Neural cell (in vitro differentiated cells): ENCODE data around the gene BTNL2. TPM values are rescaled to one million over a fixed set of nuclear protein-coding genes. Genes with fewer than 3 reads are reported as not detected.

Source experiments
- H2AFZ ChIP-seq: fragments of 200-600, 300-800 bp; sonication (generic), shearing (Covaris generic); 2 replicates; pipeline ENCODE4 v1.6.0; 2014; ENCODE audit warnings: low read depth, mild to moderate bottlenecking, antibody characterized with exemption, low read length, moderate library complexity
- H3F3A ChIP-seq: fragments of 200-600 bp; shearing (Covaris generic); 2 replicates; pipeline ENCODE4 v1.6.1; 2016; ENCODE audit warnings: mild to moderate bottlenecking, moderate library complexity, mixed read lengths, antibody characterized with exemption, low read length; ENCODE audit not compliant: insufficient read depth, poor library complexity, severe bottlenecking
- H3K27ac ChIP-seq: fragments of 200-600, 300-800 bp; sonication (generic), shearing (Covaris generic); 2 replicates; pipeline ENCODE4 v1.5.1; 2014; ENCODE audit warnings: mild to moderate bottlenecking, low read length, moderate library complexity
- H3K27me3 ChIP-seq: fragments of 300-800, 200-600 bp; sonication (generic), shearing (Covaris generic); 2 replicates; pipeline ENCODE4 v1.6.0; 2014; ENCODE audit warnings: mild to moderate bottlenecking, low read depth, low read length, moderate library complexity; ENCODE audit not compliant: insufficient read depth
- H3K36me3 ChIP-seq: fragments of 300-800, 200-600 bp; sonication (generic), shearing (Covaris generic); 2 replicates; pipeline ENCODE4 v1.5.1; 2014; ENCODE audit warnings: mild to moderate bottlenecking, antibody characterized with exemption, low read length, moderate library complexity; ENCODE audit not compliant: insufficient read depth
- H3K4me2 ChIP-seq: fragments of 300-800, 200-600 bp; sonication (generic), shearing (Covaris generic); 2 replicates; pipeline ENCODE4 v1.6.0; 2014; ENCODE audit warnings: mild to moderate bottlenecking, low read length
- H3K4me3 ChIP-seq: fragments of 300-800, 200-600 bp; sonication (generic), shearing (Covaris generic); 2 replicates; pipeline ENCODE4 v1.5.1; 2014; ENCODE audit warnings: mild to moderate bottlenecking, low read length, moderate library complexity
- H3K79me2 ChIP-seq: fragments of 200-600 bp; shearing (Covaris generic); replicated peaks from 2 replicates; pipeline ENCODE4 v1.6.0; 2014; ENCODE audit warnings: mild to moderate bottlenecking, low read length, moderate library complexity; ENCODE audit not compliant: insufficient read depth
- H3K9ac ChIP-seq: fragments of 300-800, 200-600 bp; sonication (generic), shearing (Covaris generic); 2 replicates; pipeline ENCODE4 v1.6.1; 2016; ENCODE audit warnings: mild to moderate bottlenecking, low read length, mixed read lengths
- H3K9me2 ChIP-seq: fragments of 200-600 bp; shearing (Covaris generic); 2 replicates; pipeline ENCODE4 v1.6.1; 2016; ENCODE audit warnings: mild to moderate bottlenecking, low read length, mixed read lengths; ENCODE audit not compliant: insufficient read depth
- H3K9me3 ChIP-seq: fragments of 200-600, 300-800 bp; sonication (generic), shearing (Covaris generic); 2 replicates; pipeline ENCODE4 v1.6.1; 2016; ENCODE audit warnings: mild to moderate bottlenecking, mixed run types, low read length, moderate library complexity, mixed read lengths
- H4K20me1 ChIP-seq: fragments of 200-600 bp; shearing (Covaris generic); 2 replicates; pipeline ENCODE4 v1.6.1; 2016; ENCODE audit warnings: mild to moderate bottlenecking, mixed run types; ENCODE audit not compliant: insufficient read depth
- EP300 ChIP-seq: fragments of 450-650 bp; conservative IDR thresholded peaks from 2 replicates; pipeline ENCODE4 v1.6.1; 2014; ENCODE audit warnings: antibody characterized with exemption, mild to moderate bottlenecking, moderate library complexity; ENCODE audit not compliant: poor library complexity, severe bottlenecking
- EZH2 ChIP-seq: fragments of 200-600, 300-800 bp; shearing (Covaris generic), sonication (generic); IDR thresholded peaks from 2 replicates; pipeline ENCODE4 v1.6.1; 2014; ENCODE audit warnings: antibody characterized with exemption, low read length, borderline replicate concordance, mild to moderate bottlenecking; ENCODE audit not compliant: insufficient read depth, poor library complexity, severe bottlenecking
- MXI1 ChIP-seq: fragments of 450-650 bp; conservative IDR thresholded peaks from 2 replicates; pipeline ENCODE4 v1.6.1; 2014; ENCODE audit warnings: antibody characterized with exemption, mild to moderate bottlenecking; ENCODE audit not compliant: poor library complexity, severe bottlenecking
- POLR2AphosphoS5 ChIP-seq: IDR thresholded peaks from 2 replicates; pipeline ENCODE4 v1.6.1; 2012
- RAD21 ChIP-seq: fragments of 450-650 bp; conservative IDR thresholded peaks from 2 replicates; pipeline ENCODE4 v1.6.1; 2014; ENCODE audit warnings: antibody characterized with exemption, mild to moderate bottlenecking, moderate library complexity
- REST ChIP-seq: IDR thresholded peaks from 2 replicates; pipeline ENCODE4 v1.6.1; 2012; ENCODE audit warnings: borderline replicate concordance
- SMC3 ChIP-seq: fragments of 450-650 bp; conservative IDR thresholded peaks from 2 replicates; pipeline ENCODE4 v1.6.1; 2014; ENCODE audit warnings: antibody characterized with exemption, mild to moderate bottlenecking, moderate library complexity; ENCODE audit not compliant: poor library complexity
- TAF1 ChIP-seq: IDR thresholded peaks from 2 replicates; pipeline ENCODE4 v1.6.1; 2012; ENCODE audit warnings: low read depth
- polyA plus RNA-seq: library from polyadenylated mRNA; depleted of rRNA; stranded (reverse); fragments of >200 nt; gene quantifications from 2 replicates; pipeline ENCODE4 v1.2.3, GENCODE V29; 2014
- TF ChIP-seq, protein P1 (sequence below): fragments of 450-650 bp; IDR thresholded peaks from 2 replicates; pipeline ENCODE4 v1.5.1; 2014; ENCODE audit warnings: antibody characterized with exemption, mild to moderate bottlenecking, moderate library complexity; ENCODE audit not compliant: poor library complexity, severe bottlenecking

Gene BTNL2
- polyA plus RNA-seq, 1 donor from 2014 or later, result not detected

DNA sequence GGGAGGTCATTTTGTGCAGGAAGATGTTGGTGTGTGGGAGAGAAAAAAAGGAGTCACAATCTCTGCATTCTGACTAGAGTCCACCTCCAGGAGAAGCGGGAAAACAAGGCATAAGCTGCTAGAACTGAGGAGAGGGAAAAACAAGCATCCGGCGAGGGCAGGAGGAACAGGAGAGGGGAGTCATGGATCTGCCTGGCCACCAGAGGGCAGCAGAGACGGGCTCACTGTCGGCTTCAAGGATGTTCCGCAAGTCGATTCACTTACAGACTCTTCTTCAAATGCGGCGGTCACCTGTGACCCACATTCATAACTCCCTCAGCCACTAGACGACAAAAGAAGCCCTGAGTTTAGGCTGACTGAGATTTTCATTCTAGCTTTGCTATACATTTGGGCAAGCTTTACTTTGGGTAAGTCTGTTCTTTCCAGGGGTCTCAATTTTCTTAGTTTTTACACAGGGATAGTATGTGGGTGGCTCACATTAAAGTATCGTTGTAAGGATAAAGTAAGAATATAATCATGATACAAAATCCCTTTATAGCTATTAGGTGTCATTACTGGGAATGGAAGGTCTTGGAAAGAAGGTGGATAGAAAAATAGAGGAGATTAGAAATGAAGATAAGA, 6.6 kb upstream of the BTNL2 start:
- Histone ChIP-seq H3K4me2 (no peak overlapping the region), H3K36me3 (no peaks in the 10 kb centered on the region), H3K79me2 (no peaks in the 10 kb centered on the region), H4K20me1 (no peaks in the 10 kb centered on the region), H3K9me2 (no peaks in the 10 kb centered on the region), H3K9me3 (no peaks in the 10 kb centered on the region), H2AFZ (no peak overlapping the region), H3K4me3 (no peak overlapping the region), H3K9ac (no peak overlapping the region), H3K27me3 (peaks cover 3% of the 10 kb centered on the region), H3K27ac (no peak overlapping the region), H3F3A (no peaks in the 10 kb centered on the region)
- TF ChIP-seq SMC3 (peak; percentile 90), POLR2AphosphoS5 (no peak), RAD21 (peak; percentile 81)
- TF ChIP-seq, protein P1, sequence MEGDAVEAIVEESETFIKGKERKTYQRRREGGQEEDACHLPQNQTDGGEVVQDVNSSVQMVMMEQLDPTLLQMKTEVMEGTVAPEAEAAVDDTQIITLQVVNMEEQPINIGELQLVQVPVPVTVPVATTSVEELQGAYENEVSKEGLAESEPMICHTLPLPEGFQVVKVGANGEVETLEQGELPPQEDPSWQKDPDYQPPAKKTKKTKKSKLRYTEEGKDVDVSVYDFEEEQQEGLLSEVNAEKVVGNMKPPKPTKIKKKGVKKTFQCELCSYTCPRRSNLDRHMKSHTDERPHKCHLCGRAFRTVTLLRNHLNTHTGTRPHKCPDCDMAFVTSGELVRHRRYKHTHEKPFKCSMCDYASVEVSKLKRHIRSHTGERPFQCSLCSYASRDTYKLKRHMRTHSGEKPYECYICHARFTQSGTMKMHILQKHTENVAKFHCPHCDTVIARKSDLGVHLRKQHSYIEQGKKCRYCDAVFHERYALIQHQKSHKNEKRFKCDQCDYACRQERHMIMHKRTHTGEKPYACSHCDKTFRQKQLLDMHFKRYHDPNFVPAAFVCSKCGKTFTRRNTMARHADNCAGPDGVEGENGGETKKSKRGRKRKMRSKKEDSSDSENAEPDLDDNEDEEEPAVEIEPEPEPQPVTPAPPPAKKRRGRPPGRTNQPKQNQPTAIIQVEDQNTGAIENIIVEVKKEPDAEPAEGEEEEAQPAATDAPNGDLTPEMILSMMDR, result peak; percentile 85

GRCh38 chr6:32411566-32412327, 4.8 kb upstream of the BTNL2 start:
- H3K9ac ChIP-seq, result no peak overlapping the region
- H3K9me2 ChIP-seq, result no peaks in the 10 kb centered on the region
- H3K36me3 ChIP-seq, result no peaks in the 10 kb centered on the region
- no peak overlapping the region for H3K4me2 ChIP-seq
- no peak overlapping the region for H2AFZ ChIP-seq
- H3F3A ChIP-seq, result no peaks in the 10 kb centered on the region
- no peaks in the 10 kb centered on the region for H3K79me2 ChIP-seq
- peaks cover 3% of the 10 kb centered on the region for H3K27me3 ChIP-seq
- no peaks in the 10 kb centered on the region for H4K20me1 ChIP-seq
- H3K4me3 ChIP-seq, result no peak overlapping the region
- no peaks in the 10 kb centered on the region for H3K9me3 ChIP-seq
- H3K27ac ChIP-seq, result no peak overlapping the region
- no peak for TF ChIP-seq MXI1
- no peak for TF ChIP-seq EP300
- TF ChIP-seq RAD21, result no peak

- no peaks in the 10 kb centered on the region for H3K36me3 ChIP-seq
- H3K27me3 ChIP-seq, result peaks cover 2% of the 10 kb centered on the region
These were observed 3.9 kb upstream of the BTNL2 start for GRCh38 chr6:32410906-32411305.

More at GRCh38 chr6:32410906-32411305, 3.9 kb upstream of the BTNL2 start:
- no peaks in the 10 kb centered on the region for H4K20me1 ChIP-seq
- H2AFZ ChIP-seq, result no peak overlapping the region
- H3K9me3 ChIP-seq, result no peaks in the 10 kb centered on the region
- TF ChIP-seq TAF1 (no peak), POLR2AphosphoS5 (no peak), REST (no peak), EP300 (no peak), MXI1 (no peak), RAD21 (no peak), SMC3 (no peak), EZH2 (no peak)
- TF ChIP-seq, protein P1, result no peak
- H3K27ac ChIP-seq, result no peak overlapping the region
- H3K4me3 ChIP-seq, result no peak overlapping the region
- no peaks in the 10 kb centered on the region for H3K79me2 ChIP-seq
- H3K4me2 ChIP-seq, result no peak overlapping the region
- no peaks in the 10 kb centered on the region for H3F3A ChIP-seq
- H3K9me2 ChIP-seq, result no peaks in the 10 kb centered on the region
- H3K9ac ChIP-seq, result no peak overlapping the region
